HG03108 (cell line): Measurements from ENCODE around the gene LLGL1.

ENCODE experiments used
- ATAC-seq: cut with Tn5 transposase; IDR thresholded peaks from one replicate; pipeline ENCODE4 v1.9.1; 2021; ENCODE audit warnings: moderate library complexity; ENCODE audit not compliant: unreplicated experiment

LLGL1 gene

GRCh38 chr17:18229771-18230170, 4.3 kb downstream of the LLGL1 start:
- no peak for ATAC-seq

GRCh38 chr17:18230288-18231141, 5.1 kb downstream of the LLGL1 start:
- ATAC-seq, result no peak

- ATAC-seq, result no peak
Measured at GRCh38 chr17:18231164-18231563, 5.7 kb downstream of the LLGL1 start.

GRCh38 chr17:18233803-18234518, 8.5 kb downstream of the LLGL1 start:
- ATAC-seq, result no peak

GRCh38 chr17:18234853-18235380, 9.5 kb downstream of the LLGL1 start:
- ATAC-seq, result no peak

GRCh38 chr17:18235743-18236256, 10.4 kb downstream of the LLGL1 start:
- ATAC-seq, result no peak

- no peak for ATAC-seq
Measured at GRCh38 chr17:18236494-18236893, 11.1 kb downstream of the LLGL1 start.

GRCh38 chr17:18237461-18237860, 12.0 kb downstream of the LLGL1 start:
- ATAC-seq, result no peak

- no peak for ATAC-seq
Measured at GRCh38 chr17:18238299-18238698, 12.9 kb downstream of the LLGL1 start.

- ATAC-seq, result no peak
Measured at GRCh38 chr17:18240449-18240848, 15.0 kb downstream of the LLGL1 start.

GRCh38 chr17:18241229-18241871, 15.9 kb downstream of the LLGL1 start:
- no peak for ATAC-seq

GRCh38 chr17:18245038-18245776, 19.8 kb downstream of the LLGL1 start:
- no peak for ATAC-seq

- no peak for ATAC-seq
Measured at GRCh38 chr17:18246109-18246725, 20.8 kb downstream of the LLGL1 start.

- ATAC-seq, result no peak
Measured at GRCh38 chr17:18246880-18247612, 21.6 kb downstream of the LLGL1 start.

GRCh38 chr17:18247613-18248001, 22.2 kb downstream of the LLGL1 start:
- ATAC-seq, result no peak

GRCh38 chr17:18248300-18248731, 22.9 kb downstream of the LLGL1 start:
- ATAC-seq, result no peak

GRCh38 chr17:18248811-18249210, 23.4 kb downstream of the LLGL1 start:
- no peak for ATAC-seq

GRCh38 chr17:18250259-18250658, 24.8 kb downstream of the LLGL1 start:
- no peak for ATAC-seq

- no peak for ATAC-seq
Measured at GRCh38 chr17:18250708-18251107, 25.3 kb downstream of the LLGL1 start.
